ENCODE results near the gene PDZD8. TPM values are rescaled to one million over a fixed set of nuclear protein-coding genes. Genes with fewer than 3 reads are reported as not detected.

PDZD8 gene
- polyA plus RNA-seq, 2 of the 4 experiments (the other 2 are of a cell fraction): 27.4 to 76.7 TPM

GRCh38 chr10:117334926-117335325, 40.3 kb downstream of the PDZD8 start:
- DNase-seq (ENCODE audit: low read depth in 1 of 2, low spot score in 1 of 2) (no peak), ATAC-seq (no peak), FAIRE-seq (no peak)
- Histone ChIP-seq H3K4me2 (no peak overlapping the region), H3K9me3 (peaks cover 14% of the 10 kb centered on the region; the same call in 2 of the 3 replicates), H3K27ac (no peak overlapping the region), H3K4me3 (no peak overlapping the region), H3K4me1 (peaks cover 30% of the 10 kb centered on the region)
- ChIA-PET POLR2A (no interaction called here), CTCF (interaction anchor here (1.0 to 1.3 kb wide), 3 partner anchors 12 to 118 kb away, joined by 3 to 5 read pairs (median 5); no protein-coding TSS in a partner anchor)
- no peak for TF ChIP-seq CBX8 (IDR thresholded peaks at IDR 0.05)
- no peak for TF ChIP-seq TP53 (CRISPR knock-in tag; IDR thresholded peaks at IDR 0.05)
- no peak for TF ChIP-seq NFE2L2 (conservative IDR thresholded peaks at IDR 0.05; ENCODE audit: low read length)
- no peak for TF ChIP-seq JUN (IDR thresholded peaks at IDR 0.05)
- no peak for TF ChIP-seq FOXS1 (CRISPR knock-in tag; IDR thresholded peaks at IDR 0.05)
- no peak for TF ChIP-seq EHMT2 (IDR thresholded peaks at IDR 0.05; ENCODE audit: low read depth)
- TF ChIP-seq EHF (CRISPR knock-in tag; IDR thresholded peaks at IDR 0.05): no peak
- TF ChIP-seq FOSL2 (IDR thresholded peaks at IDR 0.05): no peak
- no peak for TF ChIP-seq FOSL2 (CRISPR knock-in tag; IDR thresholded peaks at IDR 0.05)

- no peak for TF ChIP-seq CHD2 (IDR thresholded peaks at IDR 0.05; ENCODE audit: low read length, partially characterized antibody)
- TF ChIP-seq ATOH8 (CRISPR knock-in tag; IDR thresholded peaks at IDR 0.05; ENCODE audit: low read depth): no peak
- TF ChIP-seq ZFP36 (IDR thresholded peaks at IDR 0.05; ENCODE audit: borderline replicate concordance, partially characterized antibody): no peak
- no peak for TF ChIP-seq FOSB (CRISPR knock-in tag; IDR thresholded peaks at IDR 0.05)
- TF ChIP-seq ZSCAN20 (CRISPR knock-in tag; IDR thresholded peaks at IDR 0.05): no peak
- TF ChIP-seq RFX5 (IDR thresholded peaks at IDR 0.05): no peak
- TF ChIP-seq FOXS1 (CRISPR knock-in tag; IDR thresholded peaks at IDR 0.05): no peak
- DNase-seq (ENCODE audit: low read depth in 1 of 2, low spot score in 1 of 2) (no peak), ATAC-seq (no peak), FAIRE-seq (no peak)
- 93% methylated on average over 2 of the region's 2 CpGs for WGBS (ENCODE audit: missing lambda C conversion rate)
- Histone ChIP-seq H3K27ac (no peak overlapping the region), H3K4me1 (peaks cover 23% of the 10 kb centered on the region), H3K4me3 (no peak overlapping the region), H3K9me3 (peaks cover 14% of the 10 kb centered on the region; the same call in 2 of the 3 replicates), H3K4me2 (no peak overlapping the region)
- ChIA-PET CTCF (interaction anchor here (1.0 to 1.3 kb wide), 5 partner anchors 11 to 118 kb away, joined by 3 to 5 read pairs (median 3); no protein-coding TSS in a partner anchor), POLR2A (no interaction called here)
Measured at GRCh38 chr10:117334066-117334465, 41.2 kb downstream of the PDZD8 start.

- no peak overlapping the region for H3K4me3 ChIP-seq
- POLR2A ChIA-PET: no interaction called here
- H3K4me1 ChIP-seq: peaks cover 37% of the 10 kb centered on the region; the same call in 2 of the 3 replicates
- H3K27ac ChIP-seq: no peak overlapping the region
- H3K9me3 ChIP-seq: no peaks in the 10 kb centered on the region
- ATAC-seq (no peak), FAIRE-seq (no peak), DNase-seq (ENCODE audit: low read depth in 1 of 2, low spot score in 1 of 2) (no peak)
- no peak overlapping the region for H3K4me2 ChIP-seq
- TF ChIP-seq ESRRA (IDR thresholded peaks at IDR 0.05; ENCODE audit: borderline replicate concordance, low read length) (no peak), PBX3 (IDR thresholded peaks at IDR 0.05) (no peak), BCL3 (IDR thresholded peaks at IDR 0.05) (no peak), NR3C1 (IDR thresholded peaks at IDR 0.05) (no peak), ZFP36 (IDR thresholded peaks at IDR 0.05; ENCODE audit: borderline replicate concordance, partially characterized antibody) (no peak)
- CTCF ChIA-PET: interaction anchor here (0.8 to 2.7 kb wide), 4 partner anchors 12 to 111 kb away, joined by 3 to 21 read pairs (median 4); no protein-coding TSS in a partner anchor
Measured at GRCh38 chr10:117327262-117327661, 48.0 kb downstream of the PDZD8 start.

- TF ChIP-seq CEBPB (IDR thresholded peaks at IDR 0.05) (no peak), MAFK (IDR thresholded peaks at IDR 0.05; ENCODE audit: partially characterized antibody) (peak; percentile 72)
- Histone ChIP-seq H3K9me3 (no peaks in the 10 kb centered on the region), H3K27ac (no peak overlapping the region), H3K4me2 (no peak overlapping the region), H3K4me1 (peaks cover 54% of the 10 kb centered on the region), H3K4me3 (no peak overlapping the region)
- ChIA-PET CTCF (interaction anchor here (2.0 to 3.9 kb wide), 2 partner anchors 10 to 107 kb away, joined by 5 to 54 read pairs; no protein-coding TSS in a partner anchor), POLR2A (interaction anchor here (0.9 kb wide), 1 partner anchor 53 kb away, joined by 3 read pairs; no protein-coding TSS in a partner anchor)
- no peak for DNase-seq (ENCODE audit: low read depth in 1 of 2, low spot score in 1 of 2)
- FAIRE-seq: no peak
- ATAC-seq: no peak
- 89% methylated on average over 2 of the region's 2 CpGs for WGBS (ENCODE audit: missing lambda C conversion rate)
Measured at GRCh38 chr10:117324367-117324766, 50.9 kb downstream of the PDZD8 start.

Measured in A549 (cell line).